HG03175 (cell line): ENCODE measurements around the gene HDAC10.

Experiments
- ATAC-seq: cut with Tn5 transposase; IDR thresholded peaks from one replicate; pipeline ENCODE4 v1.9.1; 2021; ENCODE audit warnings: mild to moderate bottlenecking, moderate library complexity; ENCODE audit not compliant: unreplicated experiment

HDAC10 gene

DNA sequence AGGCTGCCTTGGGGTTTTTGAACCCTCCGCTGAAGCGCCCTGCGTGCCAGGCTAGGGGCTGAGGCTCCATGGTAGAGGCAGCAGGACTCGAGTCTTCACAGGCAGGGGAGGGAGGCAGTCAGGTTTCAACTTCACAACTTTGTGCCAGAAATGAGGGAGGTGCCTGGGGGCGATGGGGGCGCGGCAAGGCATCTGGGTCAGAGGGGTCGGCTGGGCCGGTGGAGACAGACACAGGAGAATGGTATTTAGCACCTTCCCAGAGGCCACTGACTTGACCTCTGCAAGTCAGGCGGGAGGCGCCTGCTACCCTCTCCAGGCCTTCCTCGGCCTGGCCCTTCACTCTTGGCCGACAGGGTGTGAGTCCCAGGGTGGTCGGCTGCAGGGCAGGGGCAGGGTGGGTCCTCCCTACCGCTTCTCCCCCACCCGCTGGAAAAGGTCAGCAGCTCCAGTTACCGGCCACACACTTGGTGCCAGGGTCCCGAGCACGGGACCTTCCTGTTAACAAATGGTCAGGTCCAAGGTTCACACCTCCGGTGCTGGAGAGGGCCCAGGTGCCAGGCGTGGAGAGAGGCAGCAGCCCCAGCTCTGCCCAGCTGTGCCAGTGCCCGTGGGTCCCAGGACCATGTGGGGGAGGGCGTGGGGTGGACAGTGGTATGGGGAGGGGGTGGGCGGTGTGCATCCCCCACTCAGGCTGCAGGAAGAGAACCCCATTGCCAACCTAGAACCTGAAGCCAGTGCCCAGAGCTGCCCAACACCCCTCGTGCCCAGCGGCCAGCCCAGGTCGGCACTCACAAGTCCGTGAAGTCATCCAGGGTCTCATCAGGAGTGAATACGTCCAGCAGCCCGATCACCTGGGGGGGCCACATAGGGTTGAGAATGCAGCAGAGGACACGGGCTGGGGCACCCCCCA is 6.6 kb upstream of the HDAC10 start:
- no peak for ATAC-seq

DNA sequence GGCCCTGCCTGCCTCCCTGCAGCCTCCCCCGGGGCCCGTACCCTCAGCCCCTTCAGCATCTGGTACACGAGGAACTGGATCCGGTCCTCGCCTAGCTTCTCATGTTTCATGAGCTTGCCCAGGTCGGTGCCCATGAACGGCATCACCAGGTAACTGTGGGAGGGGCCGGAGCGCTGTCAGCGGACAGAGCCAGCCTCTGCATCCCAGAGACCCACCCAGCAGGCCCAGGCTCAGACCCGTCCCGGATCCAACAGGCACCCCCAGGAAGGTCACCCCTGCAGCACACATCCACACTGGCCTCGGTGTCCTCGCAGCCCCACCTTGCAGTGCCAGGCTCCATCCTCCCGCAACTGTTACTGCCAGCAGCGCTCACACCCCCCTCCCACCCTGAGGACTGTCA is 6.0 kb upstream of the HDAC10 start:
- ATAC-seq, result no peak

DNA sequence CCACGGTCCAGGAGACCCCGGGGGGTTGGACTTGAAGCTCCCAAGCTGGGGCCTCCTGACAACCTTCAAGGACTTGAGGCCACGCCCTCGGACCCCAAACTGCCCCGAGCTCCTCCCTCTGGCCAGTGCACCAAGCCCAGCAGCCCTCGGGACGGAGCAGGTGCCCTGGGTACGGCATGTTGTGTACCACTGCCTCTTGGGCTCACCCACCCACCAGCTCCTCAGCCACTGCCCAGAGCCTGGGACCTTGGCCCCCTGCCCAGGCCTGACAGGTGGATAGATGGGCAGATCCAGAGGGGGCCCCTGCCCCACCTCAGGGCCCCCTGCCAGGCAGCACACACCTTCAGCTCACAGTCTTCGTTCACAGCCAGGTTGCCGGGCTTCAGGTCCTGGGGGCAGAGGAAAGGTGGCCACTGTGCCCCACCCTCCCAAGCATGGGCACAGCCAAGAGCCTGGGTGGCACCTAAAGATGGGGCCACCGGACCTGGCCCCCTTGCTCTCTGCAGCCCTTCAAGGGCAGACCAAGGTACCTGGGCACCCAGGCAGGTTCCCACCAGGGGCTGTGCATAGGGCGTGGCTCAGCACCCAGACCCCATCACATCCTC is 5.3 kb upstream of the HDAC10 start:
- no peak for ATAC-seq

DNA sequence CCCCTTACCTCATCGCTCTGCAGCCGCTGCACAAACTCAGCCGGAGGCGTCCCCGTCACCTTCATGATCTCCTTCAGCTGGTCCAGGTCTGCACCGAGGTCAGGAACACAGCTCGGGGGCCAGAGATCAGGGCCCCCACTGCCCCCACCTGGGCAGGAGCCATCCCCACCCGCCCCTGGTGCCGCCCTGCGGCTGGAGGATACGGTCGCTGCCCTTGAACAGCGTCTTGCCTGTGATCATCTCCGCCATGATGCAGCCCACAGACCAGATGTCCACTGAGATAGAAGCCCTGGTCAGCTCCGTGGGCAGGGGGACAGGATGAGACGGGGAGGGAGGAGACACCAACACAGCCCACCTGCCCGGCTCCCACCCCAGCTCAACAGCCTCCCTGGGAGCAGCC is 4.5 kb upstream of the HDAC10 start:
- no peak for ATAC-seq

DNA sequence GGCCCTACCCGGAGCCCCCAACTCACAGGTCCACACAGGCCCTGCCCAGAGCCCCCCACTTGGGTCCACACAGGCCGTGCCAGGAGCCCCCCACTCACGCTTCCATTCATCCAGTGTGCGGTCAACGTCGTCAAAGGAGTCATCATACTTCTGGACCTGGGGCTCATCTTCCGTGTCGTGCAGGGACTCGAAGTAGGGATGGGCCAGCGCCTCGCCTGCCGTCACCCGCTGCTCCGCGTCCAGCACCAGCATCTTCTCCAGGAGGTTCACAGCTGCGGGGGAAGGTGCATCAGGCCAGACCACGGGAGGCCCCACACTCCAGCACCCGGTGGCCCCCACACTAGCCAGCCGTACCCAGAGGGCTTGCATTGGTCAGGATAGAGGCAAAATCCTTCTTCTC is 4.0 kb upstream of the HDAC10 start:
- ATAC-seq, result no peak

DNA sequence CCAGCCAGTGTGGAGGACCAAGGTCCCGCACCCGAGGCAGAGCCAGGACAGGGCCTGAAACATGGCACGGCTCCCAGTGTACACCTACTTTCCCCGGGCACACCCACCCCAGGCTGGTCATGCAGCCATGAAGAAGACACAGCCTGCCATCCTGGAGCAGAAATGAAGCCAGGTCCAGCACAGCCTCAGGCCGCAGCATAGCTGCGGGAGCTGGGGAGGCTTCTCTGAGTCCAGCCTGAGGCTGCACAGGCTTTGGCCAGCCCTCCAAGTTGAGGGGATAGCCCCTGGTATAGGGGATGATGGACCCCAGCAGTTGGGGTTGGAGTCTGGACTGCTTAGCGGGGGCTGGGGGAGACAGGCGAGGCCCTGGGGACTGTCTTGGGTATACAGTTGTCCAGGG is 2.9 kb upstream of the HDAC10 start:
- ATAC-seq, result no peak

DNA sequence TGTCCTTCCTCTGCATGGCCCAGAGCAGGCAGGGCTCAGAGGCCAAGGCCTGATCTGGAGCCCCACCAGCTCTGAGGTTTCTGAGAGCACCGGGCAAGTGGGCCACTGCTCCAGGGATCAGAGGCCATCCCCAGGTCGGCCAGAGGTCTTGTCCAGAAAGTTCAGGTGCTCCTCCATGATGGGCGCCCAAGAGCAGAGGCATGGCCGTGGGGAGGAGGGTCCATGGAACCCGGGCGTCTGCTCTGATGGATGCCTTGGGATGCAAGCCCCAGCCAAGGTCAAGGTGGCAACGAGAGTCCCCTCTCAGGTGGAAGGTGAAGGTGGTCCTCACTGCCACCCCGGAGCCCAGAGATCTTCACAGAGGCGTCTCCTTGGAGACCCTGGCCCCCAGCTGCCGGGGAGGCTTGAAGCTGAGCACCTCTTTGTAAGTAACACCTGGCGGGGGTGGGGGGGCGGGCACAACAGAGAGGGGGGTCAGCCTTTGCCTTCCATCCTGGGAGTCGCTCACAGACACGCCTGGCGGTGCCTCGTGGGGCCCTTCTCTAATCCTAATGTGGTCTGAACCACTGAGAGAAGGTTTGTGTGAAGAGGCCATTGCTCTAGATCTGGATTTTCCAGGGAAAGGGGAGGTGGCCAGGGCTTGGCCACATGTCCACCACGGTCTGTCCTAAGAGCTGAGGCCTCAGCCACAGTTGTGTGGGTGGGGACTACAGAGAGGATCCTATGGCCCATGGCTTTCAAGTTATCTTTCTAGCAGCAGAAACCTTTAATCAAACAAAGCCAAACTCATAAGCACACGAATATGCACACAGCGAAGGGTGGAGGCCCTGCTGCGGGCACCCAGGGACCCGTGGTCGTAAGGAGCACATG is 2.2 kb upstream of the HDAC10 start:
- ATAC-seq, result no peak

DNA sequence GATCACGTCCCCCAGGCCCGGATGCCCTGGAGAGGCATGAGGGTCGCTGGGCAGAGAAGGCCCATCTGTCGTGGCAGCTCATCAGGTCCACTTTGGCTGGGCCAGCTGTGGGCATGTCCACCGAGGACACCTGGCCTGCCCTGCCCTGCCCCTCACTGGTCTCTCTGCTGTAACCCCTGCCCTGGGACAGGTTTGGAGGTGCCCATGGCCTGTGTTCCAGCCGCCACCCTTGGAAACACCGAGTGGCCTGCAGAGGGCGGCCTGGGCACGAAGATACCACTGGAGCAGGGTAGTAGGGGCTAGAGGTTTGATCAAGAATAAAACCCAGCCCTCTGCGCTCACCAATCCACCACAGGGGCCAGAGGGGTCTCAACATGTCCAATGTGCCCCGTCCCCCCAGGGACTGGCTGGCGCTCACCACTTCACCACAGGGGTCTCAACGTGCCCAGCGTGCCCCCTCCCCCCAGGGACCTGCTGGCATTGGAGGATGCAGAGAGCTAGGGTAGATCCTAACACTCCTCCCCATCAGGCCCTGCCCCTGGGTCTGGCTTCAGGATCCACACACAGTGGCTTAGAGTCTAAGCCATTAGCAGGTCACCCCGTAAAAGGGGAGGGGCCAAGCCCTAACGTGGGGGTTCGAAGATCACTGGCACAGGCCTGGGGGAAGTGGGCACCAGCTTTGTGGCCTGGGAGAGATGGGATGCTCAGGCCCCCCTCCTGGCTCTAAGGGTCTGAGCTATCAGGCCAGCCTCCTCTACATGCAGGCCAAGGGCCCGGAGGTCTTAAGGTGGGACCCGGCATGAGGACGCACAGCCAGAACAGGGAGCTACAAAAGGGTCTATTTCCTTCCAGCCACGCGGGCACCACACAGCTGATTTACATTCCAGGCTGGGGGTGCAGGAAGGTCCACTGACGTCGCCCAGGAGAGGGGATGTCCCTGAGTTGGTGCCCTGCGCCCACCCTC is 1.3 kb upstream of the HDAC10 start:
- no peak for ATAC-seq

DNA sequence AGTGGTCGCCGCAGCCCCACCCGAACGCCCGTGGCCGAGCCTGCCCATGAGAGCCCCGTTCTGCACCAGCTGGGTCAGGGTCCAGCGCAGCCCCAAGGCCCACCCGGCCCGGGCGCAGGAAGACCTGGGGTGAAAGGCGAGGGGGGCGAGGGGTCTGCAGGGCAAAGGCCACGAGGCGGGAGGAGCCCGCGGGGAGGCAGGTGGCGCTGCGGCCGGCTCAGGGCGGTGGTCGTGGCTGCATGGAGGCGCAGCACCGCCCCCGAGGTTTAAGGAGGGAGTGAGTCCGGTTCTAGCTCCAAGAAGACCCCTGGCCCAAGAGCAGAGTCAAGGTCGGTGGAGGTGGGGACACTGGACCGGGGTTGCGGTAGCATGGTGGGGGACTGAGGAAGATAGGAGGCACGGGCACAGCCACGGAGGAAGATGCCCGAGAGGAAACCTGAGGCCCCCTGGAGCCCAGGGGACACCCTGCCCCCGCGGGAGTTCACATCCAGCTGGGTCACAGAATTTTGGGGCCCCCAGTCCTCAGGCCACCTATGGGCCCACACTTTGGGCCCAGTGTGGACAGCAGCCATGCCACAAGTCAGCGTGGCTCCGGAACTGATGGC is 514 bp upstream of the HDAC10 start:
- ATAC-seq, result no peak

DNA sequence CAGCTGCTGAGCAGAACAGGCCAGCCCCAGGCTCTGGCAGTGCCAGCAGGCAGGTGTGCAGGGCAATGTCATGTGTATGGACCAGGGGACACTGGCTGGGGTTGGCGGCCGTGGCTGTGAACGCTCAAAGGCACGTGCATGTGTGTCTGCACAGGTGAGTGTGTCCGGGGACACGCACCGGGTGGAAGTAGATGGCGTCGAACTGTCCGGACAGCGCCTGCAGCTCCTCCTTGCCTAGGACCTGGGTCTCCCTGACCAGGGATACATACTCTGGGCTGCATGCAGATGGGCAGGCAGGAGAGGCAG is 863 bp downstream of the HDAC10 start:
- ATAC-seq, result no peak

DNA sequence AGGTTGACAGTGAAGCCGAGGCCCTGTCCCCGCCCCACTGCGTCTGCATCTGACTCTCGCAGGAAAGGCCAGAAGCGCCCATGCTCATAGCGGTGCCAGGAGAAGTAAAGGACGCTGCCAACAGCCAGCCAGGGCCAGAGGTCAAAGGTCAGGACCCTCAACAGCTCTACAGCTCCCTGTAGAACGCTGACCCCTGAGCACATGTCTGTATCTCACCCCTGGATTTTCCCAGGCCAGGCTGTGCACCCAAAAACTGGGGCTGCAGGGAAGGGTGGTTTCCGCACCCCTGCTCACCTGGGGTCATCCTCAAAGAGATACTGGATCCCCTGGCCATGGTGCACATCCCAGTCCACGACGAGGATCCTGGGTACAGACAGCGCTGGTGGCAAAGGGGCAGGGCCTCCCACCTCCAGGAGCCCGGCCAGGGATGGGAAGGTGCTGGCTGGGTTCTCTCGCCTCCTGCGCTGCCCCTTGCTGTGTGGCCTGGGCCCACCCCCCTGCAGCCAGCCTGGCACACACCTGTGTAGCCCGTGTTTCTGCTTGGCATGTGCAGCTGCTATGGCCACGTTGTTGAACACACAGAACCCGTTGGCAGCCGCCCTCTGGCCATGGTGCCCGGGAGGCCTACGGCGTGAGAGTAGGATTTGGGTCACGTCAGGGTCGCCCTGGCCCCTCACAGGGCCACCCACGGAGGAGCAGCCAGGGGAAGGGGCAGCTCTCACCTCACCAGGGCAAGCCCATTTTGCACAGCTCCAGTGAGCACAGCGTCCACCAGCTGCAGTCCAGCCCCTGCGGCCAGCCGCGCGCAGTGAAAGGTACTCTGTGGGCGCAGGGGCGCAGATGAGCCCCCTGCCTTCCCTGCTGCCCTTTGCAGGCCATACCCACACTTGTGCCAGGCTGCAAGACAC is 1.5 kb downstream of the HDAC10 start:
- no peak for ATAC-seq

DNA sequence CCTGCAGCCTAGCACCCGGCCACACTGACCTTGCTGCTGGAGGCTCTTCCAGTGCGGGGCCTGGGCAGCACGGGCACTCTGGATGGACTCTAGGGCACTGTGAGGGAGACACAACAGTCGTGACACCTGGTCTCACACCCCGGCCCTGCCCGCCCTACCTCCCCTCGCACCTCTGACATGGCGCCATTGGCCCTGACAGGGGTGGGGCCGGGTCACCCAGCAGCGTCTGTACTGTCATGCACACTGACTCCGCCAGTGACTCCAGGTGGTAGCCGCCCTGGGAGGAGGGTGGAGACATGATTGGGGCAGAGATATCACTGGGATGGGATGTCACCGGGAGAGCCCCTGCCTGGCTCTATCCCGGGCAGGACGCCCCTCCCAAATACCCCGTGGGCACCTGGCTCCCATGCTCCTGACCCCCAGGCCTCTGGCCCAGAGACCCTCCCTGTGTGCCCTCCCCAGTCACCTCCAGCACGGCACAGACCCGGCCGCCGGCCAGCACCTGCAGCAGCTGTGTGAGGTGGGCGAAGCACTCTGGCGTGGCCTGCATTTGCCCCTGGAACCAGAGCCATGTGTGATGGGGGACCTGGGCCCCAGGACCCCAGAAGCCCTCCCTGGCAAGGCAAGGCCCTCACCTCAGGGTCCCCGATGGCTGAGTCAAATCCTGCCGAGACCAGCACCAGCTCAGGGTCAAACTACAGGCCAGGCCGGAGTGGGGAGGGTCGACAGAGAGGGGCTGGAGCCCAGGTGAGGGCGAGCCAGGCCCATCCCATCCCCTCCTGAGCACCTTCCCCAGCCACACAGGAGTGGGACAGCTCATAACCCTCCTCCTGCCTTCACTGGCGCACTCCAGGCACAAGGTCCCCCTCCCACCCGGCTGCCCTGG is 2.6 kb downstream of the HDAC10 start:
- no peak for ATAC-seq

DNA sequence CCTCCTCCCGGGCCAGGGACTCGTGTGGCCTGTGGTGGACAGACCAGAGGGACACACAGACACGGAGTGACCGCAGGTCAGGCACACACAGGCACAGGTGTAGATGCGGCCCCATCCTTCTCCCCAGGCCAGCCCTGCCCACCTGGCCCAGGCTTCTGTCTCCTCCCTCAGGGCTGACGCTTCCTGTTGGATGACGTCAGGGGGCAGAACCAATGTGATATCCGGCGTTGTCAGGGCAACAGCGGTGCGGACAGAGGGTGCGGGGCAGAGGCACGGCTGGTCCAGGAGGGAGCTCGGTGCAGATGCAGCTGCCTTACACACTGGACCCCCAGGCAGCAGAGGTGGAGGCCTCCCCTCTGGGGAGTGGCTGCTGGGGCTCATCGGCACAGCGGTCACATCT is 3.3 kb downstream of the HDAC10 start:
- ATAC-seq, result no peak

DNA sequence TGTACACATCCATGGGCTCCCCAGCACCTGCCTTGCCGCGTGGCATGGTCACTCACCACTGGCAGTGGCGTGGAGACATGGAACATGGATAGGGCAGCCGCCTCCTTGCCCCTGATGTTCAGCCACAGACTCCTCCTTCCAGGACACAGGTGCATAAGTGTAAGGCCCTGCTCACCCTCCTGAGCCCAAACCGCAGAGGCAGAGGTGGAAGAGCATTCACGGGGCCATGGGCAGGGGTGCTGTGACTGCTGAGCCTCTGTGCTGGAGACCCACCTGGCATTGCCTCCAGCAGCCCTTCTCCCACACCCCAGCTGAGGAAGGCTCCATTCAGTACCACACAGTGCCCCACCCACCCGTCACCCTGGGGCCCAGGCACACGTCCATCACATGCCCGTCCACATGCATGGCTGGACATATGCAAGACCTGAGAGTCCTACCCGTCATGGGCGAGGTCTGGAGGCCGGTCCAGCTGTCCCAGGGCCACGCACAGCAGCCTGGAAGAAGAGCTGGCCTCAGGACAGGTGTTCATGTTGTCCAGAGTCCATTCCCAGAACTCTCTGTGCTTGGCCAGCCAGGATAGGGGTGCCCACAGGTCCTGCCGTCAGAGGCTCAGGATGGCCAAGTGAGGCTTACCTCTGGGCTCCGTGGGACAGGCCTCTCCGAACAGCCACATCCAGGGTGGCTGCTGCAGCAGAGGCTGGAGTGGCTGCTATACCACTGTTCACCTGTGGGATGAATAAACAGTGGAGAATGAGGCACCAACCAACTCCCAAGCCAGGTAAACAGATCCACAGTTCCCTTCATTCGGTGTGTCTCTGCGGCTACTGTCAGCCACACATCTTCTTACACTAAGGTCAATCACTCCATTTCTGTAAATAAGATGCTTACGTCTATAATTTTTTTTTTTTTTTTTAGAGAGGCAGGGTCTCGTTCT is 4.6 kb downstream of the HDAC10 start:
- no peak for ATAC-seq

DNA sequence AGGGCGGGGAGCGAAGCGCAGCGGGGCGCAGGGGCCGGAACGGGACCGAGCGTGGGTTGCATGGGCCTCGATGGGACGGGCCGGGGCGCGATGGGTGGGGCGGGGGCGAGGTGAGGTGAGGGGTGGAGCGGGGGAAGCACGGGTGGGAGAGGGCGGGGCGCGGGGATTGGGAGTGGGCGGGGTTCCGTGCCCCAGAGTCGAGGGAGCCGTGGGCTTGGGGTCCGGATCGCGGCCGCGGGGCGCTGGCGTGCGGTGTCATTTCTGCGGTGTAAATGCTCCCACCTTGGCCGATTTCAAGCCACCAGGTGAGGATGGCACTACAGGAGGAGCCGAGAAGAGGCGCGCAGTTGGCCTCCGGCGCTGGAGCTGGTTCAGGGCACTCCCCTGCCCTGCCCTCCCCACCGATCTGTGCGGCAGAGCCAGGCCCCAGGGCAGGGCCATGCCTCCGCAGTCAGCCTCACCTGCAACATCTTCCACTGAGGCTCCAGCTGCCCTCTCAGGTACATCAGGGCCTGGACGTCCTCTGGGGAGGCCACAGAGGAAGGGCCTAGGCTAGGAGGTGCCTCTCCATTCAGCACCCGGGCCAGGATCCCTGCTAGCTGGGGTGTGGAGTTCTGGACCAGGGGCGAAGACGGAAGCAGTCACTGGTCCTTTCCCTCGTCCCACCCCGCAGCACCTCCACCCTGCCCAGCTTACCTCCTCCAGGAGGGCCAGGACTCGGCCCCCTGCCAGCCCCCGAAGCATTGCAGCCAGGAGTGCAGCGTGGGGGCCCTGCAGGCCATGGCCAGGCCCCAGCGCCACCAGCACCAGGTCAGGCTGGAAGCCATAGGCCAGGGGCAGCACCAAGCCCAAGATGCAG is 5.6 kb downstream of the HDAC10 start:
- no peak for ATAC-seq
